H54 (cell line): ENCODE results near the gene TAS1R1.
"Not testable (repeated sequence)": the region's sequence is repeated elsewhere in the genome, so short reads cannot be mapped to it uniquely, and the experiment has no call there.

Source experiments
- DNase-seq: peaks from one replicate; pipeline ENCODE4 v3.0.0; 2011; ENCODE audit warnings: low spot score, mixed read lengths; ENCODE audit not compliant: insufficient read length
- FAIRE-seq: peaks from 3 replicates; lab custom pipeline; 2011; peaks lifted over from hg19 to GRCh38; lab: Jason Lieb, UNC
- POLR2A ChIP-seq: IDR thresholded peaks from 2 replicates; pipeline ENCODE4 v1.6.1; 2011; ENCODE audit warnings: low read depth, mild to moderate bottlenecking, low read length

The TAS1R1 gene

GRCh38 chr1:6593810-6594209 is 38.7 kb downstream of the TAS1R1 start:
- no peak for DNase-seq
- TF ChIP-seq POLR2A, result no peak
- FAIRE-seq, result no peak

GRCh38 chr1:6594977-6595740 is 40.1 kb downstream of the TAS1R1 start:
- no peak for DNase-seq
- TF ChIP-seq POLR2A, result no peak
- no peak for FAIRE-seq

GRCh38 chr1:6596351-6596750 is 41.2 kb downstream of the TAS1R1 start:
- DNase-seq, result no peak
- no peak for TF ChIP-seq POLR2A
- no peak for FAIRE-seq

GRCh38 chr1:6596886-6597776 is 42.0 kb downstream of the TAS1R1 start:
- no peak for FAIRE-seq
- no peak for TF ChIP-seq POLR2A
- no peak for DNase-seq

GRCh38 chr1:6597777-6598131 is 42.6 kb downstream of the TAS1R1 start:
- FAIRE-seq (no peak), DNase-seq (no peak)
- no peak for TF ChIP-seq POLR2A

- TF ChIP-seq POLR2A, result no peak
- FAIRE-seq, result no peak
- no peak for DNase-seq
Observed at GRCh38 chr1:6599141-6599975, 44.3 kb downstream of the TAS1R1 start.

- FAIRE-seq, DNase-seq: not testable (repeated sequence)
Observed at GRCh38 chr1:6599991-6600390, 44.9 kb downstream of the TAS1R1 start.

- no peak for FAIRE-seq
- TF ChIP-seq POLR2A, result no peak
- DNase-seq, result no peak
Observed at GRCh38 chr1:6600410-6601048, 45.4 kb downstream of the TAS1R1 start.

- DNase-seq, result peak; percentile 86
- no peak for TF ChIP-seq POLR2A
- peak; percentile 88 for FAIRE-seq
Observed at GRCh38 chr1:6601049-6601922, 46.2 kb downstream of the TAS1R1 start.

GRCh38 chr1:6601923-6602668 is 47.0 kb downstream of the TAS1R1 start:
- no peak for DNase-seq
- FAIRE-seq, result no peak
- TF ChIP-seq POLR2A, result 0 out of 2 replicates have a peak, but pooled peaks have one; percentile 4

GRCh38 chr1:6602669-6603237 is 47.6 kb downstream of the TAS1R1 start, which contains the start of gene KLHL21:
KLHL21 (minus strand) TSS chr1:6602869; CDS start chr1:6602817, 52 bp downstream.
- DNase-seq, result peak; percentile 66
- peak; percentile 89 for TF ChIP-seq POLR2A
- FAIRE-seq, result no peak
